ENCODE measurements around the gene XYLT1. TPM values are rescaled to one million over a fixed set of nuclear protein-coding genes. Genes with fewer than 3 reads are reported as not detected.

The XYLT1 gene
- total RNA-seq, 1 donor from 2014 or later, result 0.45 TPM

- no peak for DNase-seq (ENCODE audit: low spot score)
- no peak for ATAC-seq
Observed at GRCh38 chr16:17407321-17407720, 63.4 kb downstream of the XYLT1 start.

GRCh38 chr16:17404941-17405689 is 65.6 kb downstream of the XYLT1 start:
- ATAC-seq (no peak), DNase-seq (ENCODE audit: low spot score) (no peak)

- no peak for ATAC-seq
- DNase-seq (ENCODE audit: low spot score), result no peak
Observed at GRCh38 chr16:17403859-17404545, 66.8 kb downstream of the XYLT1 start.

GRCh38 chr16:17403156-17403809 is 67.5 kb downstream of the XYLT1 start:
- ATAC-seq (no peak), DNase-seq (ENCODE audit: low spot score) (no peak)

GRCh38 chr16:17397499-17397891 is 73.3 kb downstream of the XYLT1 start:
- no peak for DNase-seq (ENCODE audit: low spot score)
- ATAC-seq, result peak; percentile 67

- ATAC-seq (peak; percentile 62), DNase-seq (ENCODE audit: low spot score) (no peak)
Observed at GRCh38 chr16:17396762-17397498, 73.8 kb downstream of the XYLT1 start.

GRCh38 chr16:17395849-17396480 is 74.8 kb downstream of the XYLT1 start:
- ATAC-seq, result no peak

GRCh38 chr16:17392857-17393692 is 77.7 kb downstream of the XYLT1 start:
- no peak for DNase-seq (ENCODE audit: low spot score)
- no peak for ATAC-seq

More at GRCh38 chr16:17395849-17396480, 74.8 kb downstream of the XYLT1 start:
- no peak for DNase-seq (ENCODE audit: low spot score)

- ATAC-seq, result no peak
Observed at GRCh38 chr16:17392127-17392856, 78.5 kb downstream of the XYLT1 start.

GRCh38 chr16:17391715-17392114 is 79.0 kb downstream of the XYLT1 start:
- DNase-seq (ENCODE audit: low spot score) (no peak), ATAC-seq (no peak)

More at GRCh38 chr16:17392127-17392856, 78.5 kb downstream of the XYLT1 start:
- no peak for DNase-seq (ENCODE audit: low spot score)

- no peak for ATAC-seq
- DNase-seq (ENCODE audit: low spot score), result no peak
Observed at GRCh38 chr16:17389384-17389783, 81.4 kb downstream of the XYLT1 start.

GRCh38 chr16:17387256-17387655 is 83.5 kb downstream of the XYLT1 start:
- DNase-seq (ENCODE audit: low spot score) (no peak), ATAC-seq (no peak)

GRCh38 chr16:17386229-17386628 is 84.5 kb downstream of the XYLT1 start:
- ATAC-seq (no peak), DNase-seq (ENCODE audit: low spot score) (no peak)

GRCh38 chr16:17384471-17384870 is 86.3 kb downstream of the XYLT1 start:
- DNase-seq (ENCODE audit: low spot score) (no peak), ATAC-seq (no peak)

- DNase-seq (ENCODE audit: low spot score) (no peak), ATAC-seq (peak; percentile 29)
Observed at GRCh38 chr16:17382949-17383863, 87.6 kb downstream of the XYLT1 start.

- no peak for ATAC-seq
- DNase-seq (ENCODE audit: low spot score), result no peak
Observed at GRCh38 chr16:17382514-17382913, 88.2 kb downstream of the XYLT1 start.

- DNase-seq (ENCODE audit: low spot score) (no peak), ATAC-seq (no peak)
Observed at GRCh38 chr16:17381784-17382183, 89.0 kb downstream of the XYLT1 start.

GRCh38 chr16:17380613-17381012 is 90.1 kb downstream of the XYLT1 start:
- DNase-seq (ENCODE audit: low spot score), result no peak
- no peak for ATAC-seq

Data from left lobe of liver (tissue), 2 donors.